ENCODE measurements around the gene CST2.

- TF ChIP-seq POLR2A (IDR thresholded peaks at IDR 0.05) (no peak), CTCF (IDR thresholded peaks at IDR 0.05) (no peak)
These were observed 31.6 kb upstream of the CST2 start for GRCh38 chr20:23857962-23858595.
